ENCODE results near the gene PITHD1. TPM values are rescaled to one million over a fixed set of nuclear protein-coding genes. Genes with fewer than 3 reads are reported as not detected.

Gene PITHD1
- total and polyA plus RNA-seq, 2 of the 8 experiments (the other 6 are each of a cell fraction or from before 2014, with no cell fraction given), result 67.4 to 68.8 TPM

DNA sequence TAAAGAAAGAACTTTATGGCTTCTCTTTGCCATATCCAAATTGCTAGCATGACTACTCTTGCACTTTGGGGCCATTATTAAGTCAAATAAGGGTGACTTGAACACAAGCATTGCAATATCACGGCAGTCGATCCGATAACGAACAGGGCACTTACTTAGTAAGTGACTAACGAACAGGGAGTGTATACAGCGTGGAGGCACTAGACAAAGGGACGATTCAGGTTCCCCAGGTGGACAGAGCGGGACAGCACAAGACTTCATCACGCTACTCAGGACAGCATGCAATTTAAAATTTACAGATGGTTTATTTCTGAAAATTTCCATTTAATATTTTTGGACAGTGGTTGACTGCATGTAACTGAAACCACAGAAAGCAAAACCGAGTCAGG, 5.4 kb upstream of the PITHD1 start (continued):
- no peak for TF ChIP-seq CHD1 (IDR thresholded peaks at IDR 0.05; ENCODE audit: low read depth, low read length)
- TF ChIP-seq BACH1 (IDR thresholded peaks at IDR 0.05; ENCODE audit: low read length), result no peak
- no peak for TF ChIP-seq TCF12 (IDR thresholded peaks at IDR 0.05; ENCODE audit: low read depth, low read length)
- no peak for TF ChIP-seq JUN (IDR thresholded peaks at IDR 0.05; ENCODE audit: low read depth, low read length)
- TF ChIP-seq E2F6 (IDR thresholded peaks at IDR 0.05), result no peak
- TF ChIP-seq JUND (IDR thresholded peaks at IDR 0.05; ENCODE audit: low read length), result no peak
- TF ChIP-seq KDM1A (IDR thresholded peaks at IDR 0.05; ENCODE audit: borderline replicate concordance, low read length), result no peak
- TF ChIP-seq NANOG (IDR thresholded peaks at IDR 0.05; ENCODE audit: insufficient read depth, low read depth, low read length, poor library complexity, severe bottlenecking), result no peak
- TF ChIP-seq RAD21 (IDR thresholded peaks at IDR 0.05 in 1 of 2, conservative IDR thresholded peaks at IDR 0.05 in 1 of 2; ENCODE audit: low read depth in 2 of 2, low read length in 2 of 2), result no peak
- no peak for TF ChIP-seq CBX5 (IDR thresholded peaks at IDR 0.05; ENCODE audit: low read depth, low read length)
